HEK293T (cell line): Measurements from ENCODE around the gene MYO6.

Experiments used
- BHLHE40 ChIP-seq: fragments of 450-650 bp; IDR thresholded peaks from 2 replicates; pipeline ENCODE4 v1.6.1; 2016; ENCODE audit warnings: mild to moderate bottlenecking, moderate library complexity, borderline replicate concordance
- CTBP1 ChIP-seq: fragments of 450-650 bp; IDR thresholded peaks from 2 replicates; pipeline ENCODE4 v1.6.1; 2016; ENCODE audit warnings: borderline replicate concordance
- FOXA1 ChIP-seq: fragments of 450-650 bp; IDR thresholded peaks from 2 replicates; pipeline ENCODE4 v1.6.1; 2016; ENCODE audit warnings: mild to moderate bottlenecking
- FOXM1 ChIP-seq: fragments of 450-650 bp; IDR thresholded peaks from 2 replicates; pipeline ENCODE4 v1.6.1; 2017; ENCODE audit warnings: mild to moderate bottlenecking, borderline replicate concordance
- HDGF ChIP-seq: fragments of 450-650 bp; IDR thresholded peaks from 2 replicates; pipeline ENCODE4 v1.6.1; 2017; ENCODE audit warnings: antibody characterized with exemption, borderline replicate concordance
- PKNOX1 ChIP-seq: fragments of 450-650 bp; IDR thresholded peaks from 2 replicates; pipeline ENCODE4 v1.6.1; 2016
- SP1 ChIP-seq: fragments of 450-650 bp; IDR thresholded peaks from 2 replicates; pipeline ENCODE4 v1.6.1; 2017
- SUZ12 ChIP-seq: fragments of 450-650 bp; IDR thresholded peaks from 2 replicates; pipeline ENCODE4 v1.6.1; 2016; ENCODE audit warnings: mild to moderate bottlenecking

- TF ChIP-seq BHLHE40 (no peak), PKNOX1 (no peak), FOXA1 (no peak), SP1 (no peak), HDGF (no peak), SUZ12 (no peak), CTBP1 (no peak), FOXM1 (no peak)
These were observed 25.7 kb upstream of the MYO6 start for GRCh38 chr6:75723382-75723781.
